ENCODE results near the gene MEIKIN.

MEIKIN gene

GRCh38 chr5:131812371-131813160 is 132.9 kb downstream of the MEIKIN start:
- TF ChIP-seq CTCF (IDR thresholded peaks at IDR 0.05; ENCODE audit: low read depth, low read length) (no peak), MAX (IDR thresholded peaks at IDR 0.05; ENCODE audit: low read depth, low read length) (no peak), POLR2A (IDR thresholded peaks at IDR 0.05; ENCODE audit: extremely low read depth, insufficient read length) (no peak), MYC (IDR thresholded peaks at IDR 0.05; ENCODE audit: low read depth, low read length) (no peak)
- DNase-seq (ENCODE audit: low read depth), result no peak
- H3K4me3 ChIP-seq (ENCODE audit: low read depth, low read length), result no peak overlapping the region

GRCh38 chr5:131810510-131811249 is 134.8 kb downstream of the MEIKIN start:
- no peak for TF ChIP-seq MYC (IDR thresholded peaks at IDR 0.05; ENCODE audit: low read depth, low read length)
- TF ChIP-seq POLR2A (IDR thresholded peaks at IDR 0.05; ENCODE audit: extremely low read depth, insufficient read length), result no peak
- peak; percentile 40 for TF ChIP-seq CTCF (IDR thresholded peaks at IDR 0.05; ENCODE audit: low read depth, low read length)
- no peak for TF ChIP-seq MAX (IDR thresholded peaks at IDR 0.05; ENCODE audit: low read depth, low read length)
- peak; percentile 63 for DNase-seq (ENCODE audit: low read depth)
- no peak overlapping the region for H3K4me3 ChIP-seq (ENCODE audit: low read depth, low read length)

- H3K4me3 ChIP-seq (ENCODE audit: low read depth, low read length), result peak within 1 kb of the TSS; percentile 94
- TF ChIP-seq CTCF (IDR thresholded peaks at IDR 0.05; ENCODE audit: low read depth, low read length), result no peak
- peak; percentile 98 for TF ChIP-seq MAX (IDR thresholded peaks at IDR 0.05; ENCODE audit: low read depth, low read length)
- peak; percentile 88 for TF ChIP-seq POLR2A (IDR thresholded peaks at IDR 0.05; ENCODE audit: extremely low read depth, insufficient read length)
- peak; percentile 55; the same call in 1 of the 2 replicates for TF ChIP-seq MYC (IDR thresholded peaks at IDR 0.05; ENCODE audit: low read depth, low read length)
- peak; percentile 98 for DNase-seq (ENCODE audit: low read depth)
Observed at GRCh38 chr5:131796793-131797693, 148.4 kb downstream of the MEIKIN start, which contains the start of gene FNIP1. TSS of gene FNIP1 (minus strand) at chr5:131797017. CDS start at chr5:131796921, 96 bp downstream.

GRCh38 chr5:131795879-131796792 is 149.3 kb downstream of the MEIKIN start:
- TF ChIP-seq MAX (IDR thresholded peaks at IDR 0.05; ENCODE audit: low read depth, low read length) (no peak), CTCF (IDR thresholded peaks at IDR 0.05; ENCODE audit: low read depth, low read length) (no peak), POLR2A (IDR thresholded peaks at IDR 0.05; ENCODE audit: extremely low read depth, insufficient read length) (no peak), MYC (IDR thresholded peaks at IDR 0.05; ENCODE audit: low read depth, low read length) (no peak)
- DNase-seq (ENCODE audit: low read depth), result peak; percentile 59
- peak overlapping the region; percentile 94 for H3K4me3 ChIP-seq (ENCODE audit: low read depth, low read length)

Data from NB4 (cell line).